Testis (tissue), 3 donors: ENCODE measurements around the gene CILP2. TPM values are rescaled to one million over a fixed set of nuclear protein-coding genes. Genes with fewer than 3 reads are reported as not detected.
A peak's percentile ranks its signal among the peaks of the same experiment; 100 is the strongest.

Experiments
- DNase-seq: peaks from one replicate; pipeline ENCODE4 v3.0.0-alpha.2; 2019
- H3K27ac ChIP-seq, 2 donors: fragments of 200-600 bp; sonication (generic); one replicate each; pipeline ENCODE4 v1.5.1; 2019
- H3K27me3 ChIP-seq: fragments of 200-600 bp; sonication (generic); one replicate; pipeline ENCODE4 v1.5.1; 2019
- H3K36me3 ChIP-seq: fragments of 200-600 bp; sonication (generic); one replicate; pipeline ENCODE4 v1.5.1; 2017; ENCODE audit warnings: low read depth; ENCODE audit errors: missing control alignments
- H3K4me1 ChIP-seq: fragments of 200-600 bp; sonication (generic); one replicate; pipeline ENCODE4 v1.5.1; 2019
- H3K4me3 ChIP-seq, 2 donors: fragments of 200-600 bp; sonication (generic); one replicate each; pipeline ENCODE4 v1.5.1; 2017 to 2019
- H3K9me3 ChIP-seq: fragments of 200-600 bp; sonication (generic); one replicate; pipeline ENCODE4 v1.5.1; 2017
- POLR2A ChIP-seq: fragments of 450-650 bp; IDR thresholded peaks from one replicate; pipeline ENCODE4 v1.6.1; 2017; ENCODE audit warnings: antibody characterized with exemption, mild to moderate bottlenecking, moderate library complexity
- WGBS, 2 donors: methylation state at CpG; one replicate each; pipeline ENCODE4 v1.1.5; 2018; 5-methylcytosine and 5-hydroxymethylcytosine counted together
- intact Hi-C: fragments of 100-400 bp; cut with DNase I; formaldehyde crosslinking; loops from one replicate; pipeline ENCODE4 v1.15.1; 2023; ENCODE audit warnings: low total_unique reads
- polyA plus RNA-seq: library from polyadenylated mRNA; stranded (reverse); fragments of 350-450 nt; fragmentation: Illumina TruSeq; extraction: RNeasy Lipid Tissue Mini Kit (QIAGEN cat#74804); gene quantifications from one replicate; pipeline ENCODE4 v1.2.3, GENCODE V29; 2014; ENCODE audit warnings: low read depth, low replicate concordance; ENCODE audit not compliant: insufficient read depth
- total RNA-seq, 2 donors: library from RNA; depleted of rRNA; stranded (reverse); fragments of >200 nt; gene quantifications; one replicate each; pipeline ENCODE4 v1.2.3, GENCODE V29; 2016
- TF ChIP-seq, protein P1 (sequence below), 3 experiments: fragments of 450-650 bp in 2 of 3; fragments of 200-600 bp in 1 of 3; sonication (generic) in 1 of 3; IDR thresholded peaks; one replicate each; pipeline ENCODE4 v1.5.1; 2016 to 2019; ENCODE audit warnings: antibody characterized with exemption in 3 of 3, mild to moderate bottlenecking in 2 of 3, moderate library complexity in 1 of 3

The CILP2 gene
- total and polyA plus RNA-seq, 3 donors from 2014 or later, result 5.6 to 10.0 (median 9.5) TPM

DNA sequence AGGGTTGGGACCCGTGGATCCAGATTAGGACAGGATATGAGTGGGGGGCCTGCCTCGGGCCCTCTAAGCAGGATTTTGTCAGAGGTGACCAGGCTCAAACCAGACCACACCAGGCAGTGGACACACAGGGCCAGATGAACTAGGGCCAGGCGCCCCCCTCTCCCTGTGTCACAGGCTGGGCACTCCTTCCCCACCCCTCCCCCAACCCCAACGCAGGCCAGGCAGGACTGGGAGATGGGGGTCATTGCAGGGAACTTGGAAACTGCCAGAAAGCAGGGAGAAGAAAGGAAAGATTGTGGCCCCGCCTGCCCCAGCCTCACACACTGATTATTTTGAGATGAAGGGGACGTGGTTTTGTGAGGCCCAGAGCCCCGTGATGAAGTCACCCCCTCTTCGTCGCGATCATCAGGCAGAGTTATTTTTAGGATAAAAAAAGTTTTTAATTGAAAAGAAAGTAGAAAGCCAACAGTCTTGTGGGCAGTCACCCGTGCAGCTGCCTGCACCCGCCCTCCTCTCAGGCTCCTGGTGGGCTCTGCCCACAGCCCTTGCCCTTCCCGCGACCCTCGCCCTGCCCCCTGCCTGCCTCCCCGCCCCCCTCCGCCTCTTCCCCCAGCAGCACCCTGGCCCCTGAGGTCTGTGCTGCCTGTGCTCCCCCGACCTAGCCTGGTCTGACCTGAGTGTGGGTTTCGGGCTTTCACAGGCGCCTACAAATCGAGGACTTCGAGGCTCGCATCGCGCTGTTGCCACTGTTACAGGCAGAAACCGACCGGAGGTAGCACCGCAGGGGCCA is 11.3 kb upstream of the CILP2 start:
- intact Hi-C loops, result no loop called here
- Histone ChIP-seq H3K27me3 (no peaks in the 10 kb centered on the region), H3K4me1 (peaks cover 14% of the 10 kb centered on the region), H3K36me3 (no peaks in the 10 kb centered on the region), H3K9me3 (no peaks in the 10 kb centered on the region), H3K4me3 (no peak overlapping the region), H3K27ac (no peak overlapping the region)
- DNase-seq, result no peak
- TF ChIP-seq, protein P1, sequence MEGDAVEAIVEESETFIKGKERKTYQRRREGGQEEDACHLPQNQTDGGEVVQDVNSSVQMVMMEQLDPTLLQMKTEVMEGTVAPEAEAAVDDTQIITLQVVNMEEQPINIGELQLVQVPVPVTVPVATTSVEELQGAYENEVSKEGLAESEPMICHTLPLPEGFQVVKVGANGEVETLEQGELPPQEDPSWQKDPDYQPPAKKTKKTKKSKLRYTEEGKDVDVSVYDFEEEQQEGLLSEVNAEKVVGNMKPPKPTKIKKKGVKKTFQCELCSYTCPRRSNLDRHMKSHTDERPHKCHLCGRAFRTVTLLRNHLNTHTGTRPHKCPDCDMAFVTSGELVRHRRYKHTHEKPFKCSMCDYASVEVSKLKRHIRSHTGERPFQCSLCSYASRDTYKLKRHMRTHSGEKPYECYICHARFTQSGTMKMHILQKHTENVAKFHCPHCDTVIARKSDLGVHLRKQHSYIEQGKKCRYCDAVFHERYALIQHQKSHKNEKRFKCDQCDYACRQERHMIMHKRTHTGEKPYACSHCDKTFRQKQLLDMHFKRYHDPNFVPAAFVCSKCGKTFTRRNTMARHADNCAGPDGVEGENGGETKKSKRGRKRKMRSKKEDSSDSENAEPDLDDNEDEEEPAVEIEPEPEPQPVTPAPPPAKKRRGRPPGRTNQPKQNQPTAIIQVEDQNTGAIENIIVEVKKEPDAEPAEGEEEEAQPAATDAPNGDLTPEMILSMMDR (IDR thresholded peaks at IDR 0.05), result no peak
- TF ChIP-seq POLR2A, result no peak
- 80 to 83% methylated on average over 21 to 28 of the region's 28 CpGs for WGBS, 2 donors

DNA sequence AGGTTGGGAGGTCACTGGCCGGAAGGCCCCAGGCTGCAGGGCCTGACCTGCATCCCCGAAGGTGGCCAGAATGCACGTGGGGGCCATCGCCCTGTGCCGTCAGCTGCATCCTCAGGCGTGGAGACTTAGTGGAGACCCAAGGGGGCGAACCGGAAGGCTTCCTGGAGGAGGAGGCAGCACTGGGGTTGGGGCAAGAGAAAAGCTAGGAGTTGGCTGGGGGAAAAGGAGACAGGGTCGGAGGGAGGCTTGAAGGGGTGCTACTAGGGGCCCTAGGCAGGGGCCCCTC is 10.8 kb upstream of the CILP2 start:
- H3K27ac ChIP-seq, result no peak overlapping the region
- intact Hi-C loops, result no loop called here
- H3K9me3 ChIP-seq, result no peaks in the 10 kb centered on the region
- TF ChIP-seq POLR2A, result no peak
- H3K4me1 ChIP-seq, result peaks cover 17% of the 10 kb centered on the region
- H3K4me3 ChIP-seq, result no peak overlapping the region
- no peak for DNase-seq
- H3K27me3 ChIP-seq, result no peaks in the 10 kb centered on the region
- no peaks in the 10 kb centered on the region for H3K36me3 ChIP-seq
- WGBS, 2 donors, result 92% methylated on average over 9 of the region's 9 CpGs

GRCh38 chr19:19527674-19528625 is 10.1 kb upstream of the CILP2 start:
- intact Hi-C loops, result no loop called here
- 72 to 89% methylated on average over 19 to 27 of the region's 27 CpGs for WGBS, 2 donors
- Histone ChIP-seq H3K9me3 (no peaks in the 10 kb centered on the region), H3K4me1 (peaks cover 20% of the 10 kb centered on the region), H3K36me3 (no peaks in the 10 kb centered on the region), H3K4me3 (peak overlapping the region in 1 of 2 donors; percentile 48), H3K27me3 (no peaks in the 10 kb centered on the region), H3K27ac (no peak overlapping the region)
- TF ChIP-seq POLR2A, result no peak
- TF ChIP-seq, protein P1 (IDR thresholded peaks at IDR 0.05), result no peak
- DNase-seq, result no peak

DNA sequence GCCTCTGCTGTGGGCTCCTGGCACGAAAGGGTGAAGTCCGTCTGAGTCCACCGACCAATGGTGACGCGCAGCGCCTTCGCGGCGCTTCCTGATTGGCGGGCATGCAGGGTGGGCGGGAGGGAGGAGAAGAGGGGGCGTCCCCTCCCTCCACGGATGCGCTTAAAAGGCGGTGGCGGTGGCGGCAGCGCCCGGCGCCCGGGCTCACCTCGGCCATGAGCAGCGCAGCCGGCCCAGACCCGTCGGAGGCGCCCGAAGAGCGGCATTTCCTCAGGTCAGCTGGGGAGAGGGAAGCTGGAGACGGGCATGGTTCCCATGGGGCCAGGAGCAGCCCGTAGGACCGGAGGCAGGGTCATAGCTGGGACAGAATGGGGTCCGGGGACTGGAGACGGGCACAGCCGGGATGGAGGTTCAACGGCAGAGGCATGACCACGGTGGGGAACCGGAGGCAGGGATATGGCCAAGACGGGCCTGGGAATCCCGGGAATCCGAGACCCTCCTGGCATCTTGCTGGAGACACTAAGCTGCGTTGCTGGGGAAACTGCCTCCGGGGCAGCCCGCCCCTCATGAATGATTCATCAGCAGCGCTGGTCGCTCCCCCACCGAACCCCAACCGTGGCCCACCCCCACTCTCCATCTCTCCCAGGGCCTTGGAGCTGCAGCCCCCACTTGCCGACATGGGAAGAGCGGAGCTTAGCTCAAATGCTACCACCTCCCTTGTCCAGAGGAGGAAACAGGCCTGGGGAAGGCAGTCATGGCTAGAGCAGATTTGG is 9.2 kb upstream of the CILP2 start, which contains the start of gene YJEFN3:
YJEFN3 (plus strand) TSS at position 191 of the 770 bp plus-strand sequence; CDS start at position 213, 22 bp downstream.
- TF ChIP-seq POLR2A, result no peak
- TF ChIP-seq, protein P1 (IDR thresholded peaks at IDR 0.05), result no peak
- Histone ChIP-seq H3K9me3 (no peaks in the 10 kb centered on the region), H3K4me1 (peaks cover 20% of the 10 kb centered on the region), H3K36me3 (no peaks in the 10 kb centered on the region), H3K27me3 (no peaks in the 10 kb centered on the region), H3K27ac (no peak within 1 kb of the TSS), H3K4me3 (peak within 1 kb of the TSS in 1 of 2 donors; percentile 48)
- intact Hi-C loops, result no loop called here
- 43 to 45% methylated on average over 30 to 50 of the region's 50 CpGs for WGBS, 2 donors
- peak; percentile 74 for DNase-seq
